ENCODE results near the gene KRCC1.

- TF ChIP-seq CTCF (IDR thresholded peaks at IDR 0.05) (no peak), POLR2A (IDR thresholded peaks at IDR 0.05) (no peak), EP300 (IDR thresholded peaks at IDR 0.05) (no peak), POLR2AphosphoS5 (IDR thresholded peaks at IDR 0.05) (no peak)
Measured at GRCh38 chr2:88087763-88088162, 32.2 kb upstream of the KRCC1 start.
